Brain microvascular endothelial cell (primary cell): ENCODE results near the gene EHF.
A peak's percentile ranks its signal among the peaks of the same experiment; 100 is the strongest.

Experiments used
- DNase-seq: peaks from one replicate; pipeline ENCODE4 v3.0.0-alpha.2; 2020
- H3K27ac ChIP-seq: fragments of 250-450 bp; sonication (Bioruptor Pico); 2 replicates; pipeline ENCODE4 v1.5.1; 2020; ENCODE audit warnings: mild to moderate bottlenecking, moderate library complexity
- H3K27me3 ChIP-seq: fragments of 250-450 bp; sonication (Bioruptor Pico); replicated peaks from 2 replicates; pipeline ENCODE4 v1.5.1; 2020; ENCODE audit warnings: mild to moderate bottlenecking
- H3K36me3 ChIP-seq: fragments of 250-450 bp; sonication (Bioruptor Pico); replicated peaks from 2 replicates; pipeline ENCODE4 v1.5.1; 2020; ENCODE audit warnings: mild to moderate bottlenecking
- H3K4me3 ChIP-seq: 2 replicates; pipeline ENCODE4 v1.5.1; 2011; ENCODE audit warnings: low read depth, mild to moderate bottlenecking, control low read depth, low read length, moderate library complexity
- in situ Hi-C: cut with HindIII; loops from 2 replicates; pipeline ENCODE4 v1.10.0; 2017; ENCODE audit warnings: low sequenced_read_pairs, low pct_ligation_motif_present
- TF ChIP-seq, protein P1 (sequence below): IDR thresholded peaks from 2 replicates; pipeline ENCODE4 v1.5.1; 2011; ENCODE audit warnings: low read depth, mild to moderate bottlenecking, moderate library complexity, low read length, control low read depth, inconsistent platforms; ENCODE audit errors: missing control alignments

The EHF gene

DNA sequence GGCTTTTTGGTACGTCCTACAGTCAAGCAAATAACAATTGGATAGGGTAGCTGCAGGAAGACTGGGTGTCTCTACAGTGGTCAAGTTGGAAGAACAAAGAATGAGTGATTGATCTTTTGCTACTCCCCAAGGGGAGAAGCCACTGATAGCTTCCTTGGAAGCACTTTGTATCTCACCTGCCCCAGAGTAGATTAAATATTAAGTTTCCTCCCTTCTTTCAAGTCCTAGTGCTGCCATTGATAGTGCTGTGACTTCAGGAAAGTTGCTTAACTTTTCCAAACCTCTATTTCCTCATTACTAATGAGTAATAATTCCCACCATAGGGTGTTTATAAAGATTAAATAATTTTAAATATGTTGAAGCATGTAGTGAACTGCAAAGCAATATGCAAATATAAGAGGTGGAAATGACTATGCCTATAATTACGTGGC, 35.6 kb upstream of the EHF start:
- Histone ChIP-seq H3K4me3 (no peak overlapping the region), H3K36me3 (no peaks in the 10 kb centered on the region), H3K27ac (no peak overlapping the region), H3K27me3 (no peaks in the 10 kb centered on the region)
- TF ChIP-seq, protein P1, sequence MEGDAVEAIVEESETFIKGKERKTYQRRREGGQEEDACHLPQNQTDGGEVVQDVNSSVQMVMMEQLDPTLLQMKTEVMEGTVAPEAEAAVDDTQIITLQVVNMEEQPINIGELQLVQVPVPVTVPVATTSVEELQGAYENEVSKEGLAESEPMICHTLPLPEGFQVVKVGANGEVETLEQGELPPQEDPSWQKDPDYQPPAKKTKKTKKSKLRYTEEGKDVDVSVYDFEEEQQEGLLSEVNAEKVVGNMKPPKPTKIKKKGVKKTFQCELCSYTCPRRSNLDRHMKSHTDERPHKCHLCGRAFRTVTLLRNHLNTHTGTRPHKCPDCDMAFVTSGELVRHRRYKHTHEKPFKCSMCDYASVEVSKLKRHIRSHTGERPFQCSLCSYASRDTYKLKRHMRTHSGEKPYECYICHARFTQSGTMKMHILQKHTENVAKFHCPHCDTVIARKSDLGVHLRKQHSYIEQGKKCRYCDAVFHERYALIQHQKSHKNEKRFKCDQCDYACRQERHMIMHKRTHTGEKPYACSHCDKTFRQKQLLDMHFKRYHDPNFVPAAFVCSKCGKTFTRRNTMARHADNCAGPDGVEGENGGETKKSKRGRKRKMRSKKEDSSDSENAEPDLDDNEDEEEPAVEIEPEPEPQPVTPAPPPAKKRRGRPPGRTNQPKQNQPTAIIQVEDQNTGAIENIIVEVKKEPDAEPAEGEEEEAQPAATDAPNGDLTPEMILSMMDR: no peak
- DNase-seq: no peak
- in situ Hi-C loops: no loop called here

DNA sequence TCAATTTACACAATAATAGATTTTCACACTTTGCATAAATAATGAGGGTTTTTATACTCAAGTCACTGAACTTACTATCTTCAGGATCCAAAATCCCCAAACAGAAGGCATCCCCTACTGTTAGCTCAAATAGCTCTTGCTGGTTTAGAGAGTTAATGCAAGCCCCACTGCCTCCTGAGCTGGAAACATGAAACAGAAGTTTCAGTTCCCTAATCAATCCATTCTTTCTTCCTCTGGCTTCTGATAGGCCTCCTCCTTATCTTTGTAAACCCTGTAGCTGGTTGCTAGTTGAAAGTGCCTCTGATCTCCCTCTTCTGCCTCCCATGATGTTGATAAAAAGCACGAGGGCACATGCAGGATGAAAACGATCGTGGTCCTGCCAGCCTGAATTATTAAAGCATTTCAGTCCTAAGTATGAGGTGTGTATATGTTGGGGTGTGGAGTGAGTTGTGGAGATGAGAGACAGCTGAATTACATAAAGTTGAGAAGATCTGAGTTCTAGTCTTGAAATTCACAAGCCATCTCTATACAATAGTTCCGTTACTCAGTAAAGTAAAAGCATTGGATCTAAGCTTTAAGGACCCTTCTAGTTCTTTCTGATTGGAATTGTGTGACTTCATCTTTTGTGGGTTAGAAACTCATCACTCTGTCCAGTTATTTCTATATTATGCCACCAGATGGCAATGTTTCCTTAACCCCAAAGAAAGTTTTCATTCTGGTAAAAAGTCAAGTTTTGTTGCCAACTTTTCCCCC, 35.0 kb upstream of the EHF start:
- peak; percentile 28 for DNase-seq
- no peak overlapping the region for H3K27ac ChIP-seq
- in situ Hi-C loops: no loop called here
- TF ChIP-seq, protein P1: peak; percentile 37
- peak overlapping the region; percentile 10 for H3K4me3 ChIP-seq
- H3K36me3 ChIP-seq: no peaks in the 10 kb centered on the region
- no peaks in the 10 kb centered on the region for H3K27me3 ChIP-seq

DNA sequence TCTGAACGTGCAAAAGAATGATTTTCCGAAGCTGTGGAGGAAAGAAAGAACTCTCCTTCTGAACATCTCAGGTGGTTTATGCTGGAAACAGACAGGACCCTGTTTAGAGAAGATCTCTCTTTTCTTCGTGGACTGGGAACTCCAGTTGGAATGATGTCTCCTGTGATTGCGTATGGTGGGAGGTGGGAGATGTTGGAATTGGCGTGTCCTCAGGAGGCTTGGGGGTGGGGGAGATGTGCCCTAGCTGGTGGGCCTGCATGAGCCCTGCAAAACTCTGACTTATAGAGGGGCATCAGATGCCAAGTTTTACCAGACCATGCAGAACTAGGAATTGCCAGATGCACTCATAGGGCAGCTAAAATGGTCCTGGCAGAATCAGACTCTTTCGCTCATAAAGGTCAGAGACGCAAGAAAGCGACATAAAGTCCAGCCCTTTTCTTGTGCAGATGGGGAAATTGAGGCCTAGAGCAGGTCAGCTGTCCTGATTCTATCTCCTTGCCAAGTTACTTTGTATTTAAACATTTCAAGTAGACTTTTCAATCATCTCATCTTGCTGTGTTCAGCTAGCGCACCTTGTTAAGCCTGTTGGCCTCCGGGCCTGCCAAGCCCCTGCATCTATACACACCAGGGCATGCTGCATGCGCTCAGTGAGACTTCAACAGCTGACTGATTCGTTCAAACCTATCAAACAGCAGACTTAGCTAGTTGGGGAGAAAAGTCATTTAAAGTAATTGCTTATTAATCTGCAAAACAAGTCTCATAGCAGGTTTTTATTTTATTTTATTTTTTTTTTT, 34.2 kb upstream of the EHF start:
- in situ Hi-C loops: no loop called here
- Histone ChIP-seq H3K27me3 (no peaks in the 10 kb centered on the region), H3K36me3 (no peaks in the 10 kb centered on the region), H3K4me3 (no peak overlapping the region), H3K27ac (no peak overlapping the region)
- no peak for DNase-seq
- TF ChIP-seq, protein P1: no peak

DNA sequence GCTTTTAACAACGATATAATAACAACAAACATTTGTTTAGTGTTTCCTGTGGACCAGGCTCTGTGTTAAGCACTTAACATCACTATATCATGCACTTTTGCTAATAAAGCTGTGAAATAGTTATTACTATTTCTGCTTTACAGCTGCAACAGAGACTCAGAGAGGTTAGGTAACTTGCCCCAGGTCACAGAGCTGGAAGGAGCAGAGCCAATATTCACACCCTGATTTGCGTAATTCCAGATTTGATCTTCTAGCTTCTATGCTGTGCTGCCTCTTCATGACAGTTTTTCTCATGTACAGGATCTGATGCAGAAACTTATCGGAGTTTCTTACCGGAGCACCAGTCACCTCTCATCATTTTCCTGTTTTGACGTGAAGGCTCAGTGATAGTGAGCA, 33.6 kb upstream of the EHF start:
- Histone ChIP-seq H3K27ac (no peak overlapping the region), H3K4me3 (no peak overlapping the region), H3K27me3 (no peaks in the 10 kb centered on the region), H3K36me3 (no peaks in the 10 kb centered on the region)
- in situ Hi-C loops: no loop called here
- TF ChIP-seq, protein P1: no peak
- DNase-seq: no peak

DNA sequence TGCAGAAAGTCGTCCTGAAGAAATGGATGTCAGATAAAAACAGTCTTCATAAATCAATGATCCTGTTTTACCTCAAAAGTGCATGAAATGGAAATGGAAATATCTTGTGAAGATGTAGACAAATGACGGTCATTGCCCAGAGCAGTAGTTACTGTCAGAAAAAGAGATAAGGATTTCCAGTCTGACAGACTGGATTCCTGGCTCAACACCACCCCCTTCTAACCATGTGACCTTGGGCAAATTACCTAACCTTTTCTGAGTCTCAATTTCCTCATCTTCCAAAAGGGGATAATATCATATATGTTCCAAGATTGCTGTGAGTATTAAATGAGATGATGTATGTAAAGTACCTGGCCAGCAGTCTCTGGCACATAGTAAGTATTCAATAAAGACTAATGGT, 32.9 kb upstream of the EHF start:
- H3K27ac ChIP-seq: no peak overlapping the region
- in situ Hi-C loops: no loop called here
- H3K36me3 ChIP-seq: no peaks in the 10 kb centered on the region
- TF ChIP-seq, protein P1: no peak
- H3K27me3 ChIP-seq: no peaks in the 10 kb centered on the region
- no peak overlapping the region for H3K4me3 ChIP-seq
- no peak for DNase-seq
